NOMO-1 treated with dmso at 0.1 percent for 144 hours (cell line): ENCODE measurements around the gene B4GALT2.
A peak's percentile ranks its signal among the peaks of the same experiment; 100 is the strongest.

Experiments
- DNase-seq: peaks from one replicate; lab custom pipeline; 2025; ENCODE audit not compliant: unreplicated experiment; lab: John Stamatoyannopoulos, UW

The B4GALT2 gene

DNA sequence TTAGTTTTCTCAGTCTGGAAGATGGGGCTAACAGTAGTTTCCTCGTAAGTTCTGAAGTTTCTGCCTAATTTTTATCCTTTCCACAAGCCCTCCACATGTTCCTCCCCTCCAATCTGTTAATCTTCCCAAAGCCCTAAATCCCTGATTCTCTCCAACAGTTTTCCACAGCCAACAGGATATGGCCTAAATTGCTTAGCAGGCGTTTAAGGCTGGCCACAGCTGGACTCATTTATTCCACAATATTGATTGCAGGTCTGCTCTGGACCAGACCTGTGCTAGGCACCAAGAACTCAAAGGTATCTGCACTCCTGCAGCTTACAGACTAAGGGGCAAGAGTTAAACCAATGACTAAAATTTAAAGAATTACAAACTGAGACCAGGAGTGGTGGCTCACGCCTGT lies 48.3 kb downstream of the B4GALT2 start:
- DNase-seq, result no peak

DNA sequence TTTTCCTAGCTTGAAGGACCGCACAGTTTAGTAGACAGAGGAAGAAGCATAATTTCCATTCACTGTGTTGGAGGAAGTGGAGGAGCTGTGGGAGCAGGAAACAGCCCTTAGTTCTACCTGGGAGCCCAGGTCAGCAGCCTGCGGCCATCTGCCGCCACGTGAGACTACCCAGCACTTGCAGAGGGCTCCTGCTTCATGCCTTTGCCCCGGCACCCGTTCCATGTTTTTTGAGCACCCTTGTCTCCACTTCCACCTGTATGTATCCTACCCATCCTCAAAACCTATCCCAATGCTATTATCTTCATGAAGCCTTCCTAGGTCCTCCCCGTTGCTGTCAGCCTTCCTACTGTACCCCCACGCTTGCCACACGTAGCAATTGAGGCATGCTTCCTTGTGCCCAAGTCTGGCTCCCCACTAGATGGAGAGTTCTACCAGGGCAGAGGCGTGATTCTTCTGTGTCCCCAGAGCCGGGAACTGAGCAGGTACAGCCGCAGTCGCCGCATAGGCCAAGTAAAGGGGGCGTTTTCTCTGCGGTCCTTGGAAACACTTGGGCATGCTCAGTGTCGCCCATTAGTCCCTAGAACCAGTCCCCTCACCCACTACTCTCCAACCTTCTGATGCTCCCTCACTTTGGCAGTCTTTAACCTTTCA lies 50.4 kb downstream of the B4GALT2 start:
- DNase-seq, result no peak

DNA sequence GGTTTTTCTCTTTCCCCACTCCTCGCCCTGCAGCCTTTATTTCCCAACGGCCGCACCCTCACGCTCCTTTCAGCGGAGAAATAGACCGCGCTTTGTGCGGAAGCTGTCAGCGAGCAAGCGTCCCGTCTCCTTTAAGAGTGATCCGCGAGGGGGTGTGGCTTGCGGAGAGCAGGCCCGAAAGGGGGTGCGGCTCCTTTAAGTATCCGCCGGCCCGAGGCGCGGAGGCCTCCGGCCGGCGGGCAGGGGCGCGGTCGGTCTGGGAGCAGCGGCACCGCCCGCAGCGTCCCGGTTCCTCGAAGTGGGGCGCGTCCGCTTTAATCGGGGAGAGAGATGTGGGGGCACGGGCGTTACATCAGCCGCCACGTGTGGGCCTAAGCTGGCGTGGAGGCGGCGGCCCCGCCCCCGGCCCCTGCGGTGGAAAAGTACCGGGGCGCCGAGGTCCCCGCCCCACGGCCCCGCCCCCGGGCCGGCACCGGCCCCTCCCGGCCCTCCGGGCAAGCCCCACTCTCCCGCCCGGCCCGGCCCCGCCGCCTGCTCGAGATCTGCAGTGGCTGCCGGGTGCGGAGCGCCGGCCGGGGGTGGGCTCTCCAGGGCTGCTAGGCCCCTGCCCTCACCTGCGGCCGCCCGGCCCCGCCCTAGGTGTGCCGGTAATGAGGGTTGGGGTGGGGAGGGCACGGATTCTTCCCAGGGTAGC lies 51.0 kb downstream of the B4GALT2 start:
- DNase-seq, result peak; percentile 83

DNA sequence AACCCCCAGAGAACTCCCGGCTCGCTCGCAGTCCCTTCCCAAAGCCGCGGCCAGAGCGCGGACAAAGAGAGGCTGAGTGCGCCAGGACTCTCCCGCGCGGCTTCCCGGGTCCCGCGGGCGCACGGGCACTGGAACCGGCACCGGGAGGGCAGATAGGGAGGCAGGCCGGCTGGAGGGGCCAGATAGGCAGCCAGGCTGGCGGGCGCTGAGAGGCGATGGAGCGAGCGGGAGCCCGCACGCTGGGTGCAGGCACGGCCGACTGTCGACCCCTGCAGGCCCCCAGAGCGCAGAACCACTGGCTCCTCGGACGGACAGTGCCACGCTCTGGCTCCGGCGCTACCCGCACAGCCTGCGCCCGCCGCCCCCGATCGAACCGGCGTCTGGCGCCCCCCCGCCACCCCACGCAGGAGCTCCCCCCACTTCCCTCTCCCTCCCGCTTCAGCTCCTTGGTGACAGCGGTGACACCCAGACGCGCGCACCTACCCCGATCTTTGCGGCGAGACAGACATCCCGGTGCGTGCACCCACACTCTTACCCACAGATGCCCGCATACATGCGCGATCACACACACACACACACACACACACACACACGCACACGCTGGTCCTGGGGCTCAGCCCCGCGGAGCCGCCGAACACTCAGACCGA lies 51.7 kb downstream of the B4GALT2 start:
- no peak for DNase-seq

DNA sequence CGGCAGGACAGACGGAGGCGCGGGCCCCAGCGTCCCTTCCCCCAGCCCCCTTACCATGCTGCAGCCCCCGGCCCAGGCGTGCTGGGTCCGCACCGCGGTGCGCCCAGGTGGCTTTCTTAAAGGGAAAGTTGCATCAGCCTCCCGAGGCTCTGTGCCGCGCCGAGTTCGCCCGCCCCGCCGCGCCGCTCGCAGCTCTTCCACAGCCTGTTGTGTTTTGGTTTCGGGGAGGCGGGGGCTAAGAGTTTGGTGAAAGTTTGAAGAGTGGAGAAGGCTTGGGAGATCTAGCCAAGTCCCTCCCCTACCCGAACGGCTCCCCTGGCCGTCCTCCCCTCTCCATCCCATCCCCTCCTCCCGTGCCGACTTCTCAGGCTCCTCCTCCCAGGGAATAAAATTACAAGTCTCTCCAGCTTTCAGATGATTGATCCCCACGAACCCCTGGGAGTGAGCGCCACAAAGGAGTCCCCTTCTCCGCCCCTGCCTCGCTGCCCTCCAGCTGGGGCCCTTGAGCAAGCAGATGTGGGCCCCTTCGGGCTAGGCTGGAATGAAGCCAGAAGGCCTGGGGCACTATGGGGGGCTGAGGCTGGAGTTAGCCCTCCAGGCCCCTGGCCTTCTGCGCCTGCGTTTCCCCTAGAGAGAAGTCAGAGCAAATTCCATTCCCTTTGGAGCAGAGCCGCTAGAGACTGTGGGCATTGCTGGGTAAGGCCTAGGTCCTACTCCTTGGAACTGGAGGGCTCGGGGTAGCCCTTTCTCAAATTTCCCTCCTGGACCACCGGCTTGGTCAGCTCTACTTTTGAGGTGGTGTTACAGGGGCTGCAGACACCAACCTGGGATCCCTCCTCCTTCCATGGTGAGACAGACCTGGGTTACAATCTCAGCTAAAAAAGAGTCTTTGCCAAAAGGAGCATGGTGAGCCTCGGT lies 52.5 kb downstream of the B4GALT2 start, which contains the start of gene SLC6A9:
Gene SLC6A9 (minus strand): TSS at position 211 of the 918 bp plus-strand sequence. CDS start 7,185 bp downstream, outside the sequence.
- no peak for DNase-seq

DNA sequence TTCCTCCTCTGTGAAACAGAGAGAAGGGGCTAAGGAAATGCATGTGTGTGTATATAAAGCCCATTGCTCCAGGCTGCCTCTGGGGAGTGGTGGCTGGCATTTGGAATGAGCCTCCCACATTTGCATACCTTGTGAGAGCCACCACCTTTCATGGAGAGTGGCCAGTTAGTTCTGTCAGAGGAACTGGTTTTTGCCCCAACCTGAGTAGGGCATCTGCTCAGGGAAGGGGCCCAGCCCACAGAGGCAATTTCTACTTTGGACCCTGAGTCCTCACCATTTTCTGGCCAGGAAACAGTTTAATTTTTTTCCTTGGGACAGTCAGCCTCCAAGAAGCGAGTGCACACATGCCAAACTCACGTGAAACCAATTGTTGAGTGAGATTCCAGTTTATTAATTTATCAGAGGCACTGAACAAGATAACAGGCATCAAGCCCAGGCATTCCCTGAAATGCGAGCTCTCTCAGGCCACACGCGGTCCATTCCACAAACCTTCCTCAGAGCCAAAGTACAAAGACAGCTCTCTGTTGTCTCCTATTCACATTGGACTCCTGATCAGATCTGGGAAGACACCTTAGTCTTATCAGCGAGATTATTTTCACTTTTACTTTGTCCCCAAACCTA lies 53.3 kb downstream of the B4GALT2 start:
- no peak for DNase-seq

DNA sequence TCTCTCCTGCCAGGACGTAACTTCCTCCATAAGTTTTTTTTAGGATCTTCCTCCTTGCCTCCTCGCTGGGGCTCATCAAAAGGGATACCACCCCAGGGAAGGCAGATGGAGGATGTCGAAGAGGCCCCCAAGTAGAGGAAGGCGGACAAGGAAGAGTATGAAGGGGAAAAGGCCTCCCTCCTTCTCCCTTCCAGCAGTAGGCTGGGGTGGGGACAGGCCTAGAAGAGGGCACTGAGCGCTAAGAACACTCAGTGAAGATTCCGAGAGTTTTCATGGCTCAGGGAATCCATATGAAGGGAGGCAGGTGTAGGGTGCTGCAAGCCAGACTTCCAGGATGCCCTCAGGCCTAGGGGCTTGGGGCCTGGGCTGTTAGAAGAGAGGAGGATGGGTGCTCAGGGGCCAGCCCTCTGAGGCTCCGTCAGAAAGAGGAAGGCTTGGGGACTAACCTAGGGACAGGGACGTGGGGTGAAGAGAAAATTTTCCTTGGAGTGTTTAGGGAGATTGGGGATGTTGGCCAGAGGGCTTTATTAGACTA lies 54.1 kb downstream of the B4GALT2 start:
- DNase-seq, result no peak

DNA sequence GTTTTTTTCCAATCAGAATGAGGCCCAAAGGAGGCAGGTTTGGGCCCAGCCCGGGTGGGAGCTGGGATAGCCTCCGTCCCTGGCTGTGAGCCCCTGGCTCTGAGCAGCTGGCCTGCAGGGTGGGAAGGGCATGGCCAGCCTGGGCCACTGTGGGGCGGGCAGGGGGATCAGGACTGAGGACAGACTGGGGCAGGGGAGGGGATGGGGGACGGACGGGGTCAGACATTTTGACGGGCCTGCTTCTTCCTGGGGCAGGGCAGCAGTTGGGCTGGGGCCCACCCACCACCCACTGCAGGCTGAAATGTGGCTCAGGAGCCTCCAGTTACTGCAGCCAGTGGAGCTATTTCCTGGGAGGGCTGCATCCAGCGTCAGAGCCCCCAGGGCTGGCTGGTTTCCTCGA lies 54.7 kb downstream of the B4GALT2 start:
- no peak for DNase-seq

DNA sequence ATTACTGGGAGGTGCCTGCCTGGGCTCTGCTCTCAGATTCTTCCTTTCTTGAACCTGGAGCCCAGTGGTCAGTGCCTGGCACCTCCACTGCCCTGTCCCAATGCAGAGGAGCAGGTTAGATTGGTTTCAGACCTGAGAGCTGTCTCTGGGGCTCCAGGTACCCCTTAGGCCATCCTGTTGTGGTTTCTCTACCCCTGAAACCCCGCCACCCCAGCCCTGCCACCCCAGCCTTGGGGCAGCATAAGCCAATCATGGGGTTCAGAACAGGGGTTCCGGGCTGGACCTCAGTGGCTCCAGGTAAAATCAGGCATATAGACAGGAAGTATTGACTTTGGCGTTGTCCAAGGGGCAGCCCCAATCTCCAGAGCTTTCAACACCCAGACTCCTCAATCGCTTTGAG lies 55.4 kb downstream of the B4GALT2 start:
- no peak for DNase-seq

DNA sequence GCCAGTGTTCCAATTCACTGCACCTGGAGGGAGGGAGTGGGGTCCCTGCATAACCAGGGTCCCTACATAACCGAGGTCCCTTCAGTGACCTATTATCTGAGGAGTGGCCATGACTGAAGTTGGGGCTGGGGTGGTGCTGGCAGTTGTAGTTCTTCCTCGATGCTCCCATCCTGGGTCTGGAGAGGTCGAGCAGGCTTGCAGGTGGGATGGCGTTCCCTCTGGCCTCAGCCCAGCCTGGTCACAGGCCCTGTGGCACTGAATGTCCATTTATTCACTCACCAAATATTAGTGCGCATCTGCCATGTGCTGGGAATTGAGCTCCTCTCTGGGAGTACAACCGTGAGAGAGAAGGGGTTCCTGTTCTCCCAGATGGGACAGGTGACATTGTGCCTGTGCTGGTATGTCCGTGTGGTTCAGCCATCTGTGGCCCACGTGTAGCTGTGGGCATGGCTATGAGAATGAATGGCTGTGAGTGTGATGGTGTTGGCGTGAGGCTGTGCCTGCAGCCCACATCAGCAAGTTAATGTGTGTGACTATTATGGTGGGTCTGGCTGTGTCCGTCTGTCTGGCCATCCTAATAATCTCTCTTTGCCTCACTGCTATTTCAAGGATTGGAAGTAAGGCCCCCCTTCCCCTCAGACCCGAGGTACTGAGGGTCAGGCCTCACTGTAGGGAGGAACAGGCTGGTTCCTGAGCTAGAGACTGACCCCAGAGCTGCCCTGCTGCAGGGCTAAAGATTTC lies 56.1 kb downstream of the B4GALT2 start:
- no peak for DNase-seq

DNA sequence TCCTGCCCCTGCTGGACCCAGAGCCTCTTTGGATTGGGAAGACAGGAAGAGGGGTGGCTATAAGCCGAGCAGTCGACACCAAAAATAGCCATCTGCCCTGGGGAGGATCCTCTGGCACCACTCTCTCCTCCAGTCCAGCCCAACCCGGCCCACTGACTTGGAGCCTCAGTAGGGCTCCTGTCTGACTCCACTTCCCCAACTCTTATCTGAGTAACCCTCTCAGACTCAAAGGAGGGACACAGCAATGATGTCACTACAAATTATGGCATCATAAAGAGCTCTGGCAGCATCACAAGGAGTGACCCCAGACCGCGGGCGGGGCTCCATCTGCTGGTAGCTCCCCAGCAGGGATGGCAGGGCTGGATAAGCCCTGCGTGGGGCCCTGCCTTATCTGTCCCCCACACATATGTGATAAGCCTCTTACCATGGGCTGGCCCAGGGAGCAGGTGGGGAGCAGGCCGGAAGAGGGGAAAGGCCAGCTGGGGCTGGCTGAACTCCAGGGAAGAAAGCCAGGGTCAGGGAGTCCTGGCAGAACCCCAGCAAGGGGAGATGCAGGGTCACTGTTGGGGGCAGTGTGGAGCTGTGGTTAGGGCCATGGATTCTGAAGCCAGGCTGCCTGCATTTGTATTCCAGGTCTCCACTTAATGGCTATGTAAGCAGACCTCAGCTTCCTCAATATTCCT lies 56.9 kb downstream of the B4GALT2 start:
- no peak for DNase-seq

DNA sequence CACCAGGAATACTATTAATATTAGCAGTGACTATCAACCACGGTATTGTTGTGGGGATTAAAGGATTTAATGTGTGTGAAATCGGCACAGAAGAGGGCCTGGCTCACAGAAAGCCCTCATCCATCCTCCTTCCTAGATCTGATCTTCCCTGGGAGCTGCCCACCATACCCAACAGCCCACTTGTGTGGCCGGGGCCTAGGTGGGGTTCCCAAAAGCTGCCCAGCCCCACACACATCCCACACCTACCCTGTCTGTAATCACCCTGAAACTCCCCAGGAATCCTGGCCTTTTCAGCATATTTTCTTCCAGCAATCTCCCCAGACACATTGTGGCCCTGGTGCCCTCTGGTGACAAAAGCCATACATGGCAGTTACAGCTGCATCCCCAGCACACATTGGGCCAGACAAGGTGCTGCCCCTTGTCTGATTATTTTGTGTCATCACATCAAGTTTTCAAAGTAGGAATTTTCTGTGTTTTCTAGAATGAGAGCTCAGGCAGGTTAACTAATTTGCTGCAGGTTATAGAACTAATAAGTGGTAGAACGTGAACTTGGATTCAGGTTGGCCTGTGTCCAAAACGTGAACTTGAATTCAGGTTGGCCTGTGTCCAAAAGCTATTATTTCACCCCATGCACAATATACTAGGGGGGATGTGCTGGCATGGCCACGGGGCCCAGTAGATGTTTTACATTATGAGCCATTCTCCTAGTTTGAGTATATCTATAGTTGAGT lies 57.6 kb downstream of the B4GALT2 start:
- DNase-seq, result no peak

DNA sequence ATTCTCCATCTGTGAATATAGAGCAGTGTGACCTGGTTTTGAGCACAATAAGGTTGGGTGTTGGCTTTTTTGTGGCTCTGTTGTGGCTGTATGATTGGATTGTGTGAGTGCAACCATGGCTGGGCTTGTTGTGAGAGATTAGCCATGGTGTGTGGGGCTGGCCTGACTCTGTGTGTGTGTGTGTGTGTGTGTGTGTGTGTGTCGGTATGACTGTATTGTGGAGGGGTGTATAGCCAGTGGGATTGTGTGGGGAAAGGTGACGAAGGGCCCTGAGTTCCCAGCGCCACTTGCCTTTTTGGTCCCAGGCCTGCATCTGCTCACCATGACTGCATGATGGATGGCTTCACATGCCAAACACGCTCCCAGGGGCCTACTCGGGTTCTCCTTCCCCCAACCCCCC lies 58.1 kb downstream of the B4GALT2 start:
- DNase-seq, result no peak

DNA sequence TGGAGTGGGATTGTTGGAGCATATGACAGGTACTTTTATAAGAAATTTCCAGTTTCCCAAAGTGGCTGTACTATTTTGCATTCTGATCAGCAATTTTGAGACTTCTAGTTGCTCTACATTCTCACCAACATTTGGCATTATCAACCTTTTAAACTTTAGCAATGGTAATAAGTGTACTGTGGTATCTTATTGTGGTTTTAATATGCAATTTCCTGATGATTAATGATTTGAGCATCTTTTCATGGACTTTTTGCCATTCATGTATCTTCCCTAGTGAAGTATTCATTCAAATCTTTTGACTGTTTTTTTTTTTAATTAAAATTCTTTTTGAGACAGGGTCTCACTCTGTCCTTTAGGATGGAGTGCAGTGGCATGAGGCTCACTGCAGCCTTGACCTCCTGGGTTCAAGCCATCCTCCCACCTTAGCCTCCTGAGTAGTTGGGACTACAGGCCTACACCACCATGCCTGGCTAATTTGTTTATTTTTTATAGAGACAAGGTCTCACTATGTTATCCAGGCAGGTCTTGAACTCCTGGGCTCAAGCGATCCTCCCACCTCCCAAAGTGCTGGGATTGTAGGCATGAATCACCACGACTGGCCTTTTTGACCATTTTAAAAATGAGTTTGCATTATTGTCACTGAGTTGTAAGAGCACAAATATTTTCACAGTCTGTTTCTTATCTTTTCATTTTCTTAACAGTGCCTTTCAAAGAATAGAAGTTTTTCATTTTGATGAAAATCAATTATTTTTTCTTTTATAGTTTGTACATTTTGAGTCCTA lies 60.1 kb downstream of the B4GALT2 start:
- no peak for DNase-seq

DNA sequence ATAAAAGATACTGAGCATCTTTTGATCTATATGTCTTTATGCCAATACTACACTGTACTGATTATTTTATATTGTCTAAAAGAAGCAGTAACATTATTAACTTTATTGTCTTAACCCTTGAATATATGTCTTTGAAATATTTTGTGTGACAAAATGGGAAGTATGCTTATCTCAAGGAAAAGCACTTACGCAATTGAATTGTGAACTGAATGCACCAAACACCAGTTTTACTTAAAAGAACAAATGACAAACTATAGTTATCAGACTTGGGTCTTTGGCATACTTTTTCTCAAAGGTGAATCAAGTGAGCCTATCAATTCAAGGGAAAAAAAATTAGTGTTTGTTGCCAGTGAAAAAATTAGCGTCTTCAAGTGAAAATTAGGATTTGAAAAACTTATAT lies 61.4 kb downstream of the B4GALT2 start:
- no peak for DNase-seq
